Esophagus muscularis mucosa (tissue), 3 donors: Measurements from ENCODE around the gene ZBP1.

Experiments used
- POLR2AphosphoS5 ChIP-seq, 2 donors: sonication (generic); formaldehyde crosslinking; IDR thresholded peaks; one replicate each; pipeline ENCODE4 v1.6.1; 2017; ENCODE audit warnings: antibody characterized with exemption in 2 of 2
- TF ChIP-seq, protein P1 (sequence below), 3 experiments: fragments of 200-600 bp in 2 of 3; fragments of 450-650 bp in 1 of 3; sonication (generic) in 2 of 3; IDR thresholded peaks; one replicate each; pipeline ENCODE4 v1.5.1; 2017 to 2019; ENCODE audit warnings: antibody characterized with exemption in 3 of 3, mild to moderate bottlenecking in 2 of 3, moderate library complexity in 1 of 3

DNA sequence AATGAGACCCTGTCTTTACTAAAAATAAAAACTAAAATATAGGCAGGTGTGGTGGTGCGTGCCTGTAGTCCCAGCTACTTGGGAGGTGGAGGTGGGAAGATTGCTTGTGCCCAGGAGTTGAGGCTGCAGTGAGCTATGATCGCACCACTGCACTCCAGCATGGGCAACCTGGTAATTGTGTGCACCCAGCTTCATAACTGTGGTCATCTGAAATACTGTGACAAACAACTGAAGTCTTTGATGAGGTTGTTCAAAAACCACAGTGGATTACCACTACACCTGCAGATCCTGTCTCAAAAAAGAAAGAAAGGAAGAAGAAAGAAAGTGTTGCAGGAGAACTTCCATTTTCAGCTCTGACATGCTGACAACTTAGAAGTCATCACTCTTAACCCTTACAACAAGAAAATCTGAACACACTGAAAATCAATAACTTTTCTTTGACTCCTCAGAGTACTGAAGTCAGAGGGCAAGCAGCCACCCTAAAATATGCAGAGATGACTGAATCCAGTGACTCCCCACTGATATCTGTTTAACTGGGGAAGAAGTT lies 13.8 kb upstream of the ZBP1 start:
- no peak for TF ChIP-seq POLR2AphosphoS5 (IDR thresholded peaks at IDR 0.05)
- TF ChIP-seq, protein P1, sequence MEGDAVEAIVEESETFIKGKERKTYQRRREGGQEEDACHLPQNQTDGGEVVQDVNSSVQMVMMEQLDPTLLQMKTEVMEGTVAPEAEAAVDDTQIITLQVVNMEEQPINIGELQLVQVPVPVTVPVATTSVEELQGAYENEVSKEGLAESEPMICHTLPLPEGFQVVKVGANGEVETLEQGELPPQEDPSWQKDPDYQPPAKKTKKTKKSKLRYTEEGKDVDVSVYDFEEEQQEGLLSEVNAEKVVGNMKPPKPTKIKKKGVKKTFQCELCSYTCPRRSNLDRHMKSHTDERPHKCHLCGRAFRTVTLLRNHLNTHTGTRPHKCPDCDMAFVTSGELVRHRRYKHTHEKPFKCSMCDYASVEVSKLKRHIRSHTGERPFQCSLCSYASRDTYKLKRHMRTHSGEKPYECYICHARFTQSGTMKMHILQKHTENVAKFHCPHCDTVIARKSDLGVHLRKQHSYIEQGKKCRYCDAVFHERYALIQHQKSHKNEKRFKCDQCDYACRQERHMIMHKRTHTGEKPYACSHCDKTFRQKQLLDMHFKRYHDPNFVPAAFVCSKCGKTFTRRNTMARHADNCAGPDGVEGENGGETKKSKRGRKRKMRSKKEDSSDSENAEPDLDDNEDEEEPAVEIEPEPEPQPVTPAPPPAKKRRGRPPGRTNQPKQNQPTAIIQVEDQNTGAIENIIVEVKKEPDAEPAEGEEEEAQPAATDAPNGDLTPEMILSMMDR (IDR thresholded peaks at IDR 0.05), result no peak
